ENCODE results near the gene HIVEP1. TPM values are rescaled to one million over a fixed set of nuclear protein-coding genes. Genes with fewer than 3 reads are reported as not detected.

Gene HIVEP1
- total and polyA plus RNA-seq, 2 of the 13 experiments (the other 11 are each of a cell fraction or from before 2014, with no cell fraction given) = 7.4 to 9.9 TPM

- TF ChIP-seq MXD3 (CRISPR knock-in tag; IDR thresholded peaks at IDR 0.05) (no peak), ZNF678 (CRISPR knock-in tag; IDR thresholded peaks at IDR 0.05) (no peak), ZUFSP (CRISPR knock-in tag; IDR thresholded peaks at IDR 0.05; ENCODE audit: borderline replicate concordance) (no peak), ZNF468 (CRISPR knock-in tag; IDR thresholded peaks at IDR 0.05) (no peak), YY1 (IDR thresholded peaks at IDR 0.05; ENCODE audit: insufficient read depth, insufficient replicate concordance, low read depth, low read length) (no peak), ZNF136 (CRISPR knock-in tag; IDR thresholded peaks at IDR 0.05; ENCODE audit: low read depth) (no peak), SMAD3 (CRISPR knock-in tag; IDR thresholded peaks at IDR 0.05) (no peak), FOXA3 (CRISPR knock-in tag; IDR thresholded peaks at IDR 0.05) (peak; percentile 65)
These were observed 46.6 kb upstream of the HIVEP1 start (continued) for GRCh38 chr6:11965499-11965898.

GRCh38 chr6:11968241-11968806 lies 43.8 kb upstream of the HIVEP1 start:
- in situ Hi-C loops (cut with HindIII; ENCODE audit: extremely low pct_ligation_motif_present, low pct_unique_long_range_greater_than_20kb) = no loop called here
- FAIRE-seq (no peak), DNase-seq (ENCODE audit: low spot score) (no peak), ATAC-seq (no peak)
- H3K36me3 ChIP-seq (replicated peaks in 1 of 2; ENCODE audit: control insufficient read depth in 1 of 2, insufficient read depth in 2 of 2, low read length in 2 of 2) = no peaks in the 10 kb centered on the region
- H3K79me2 ChIP-seq (ENCODE audit: insufficient read depth, low read length) = no peaks in the 10 kb centered on the region
- H3K9ac ChIP-seq (ENCODE audit: insufficient read depth, low read depth, low read length) = no peak overlapping the region
- no peak overlapping the region for H2AFZ ChIP-seq (ENCODE audit: low read length)
- H4K20me1 ChIP-seq (ENCODE audit: insufficient read depth, low read length) = no peaks in the 10 kb centered on the region
- H3K4me2 ChIP-seq (ENCODE audit: low read depth, low read length) = no peak overlapping the region
- no peaks in the 10 kb centered on the region for H3K27me3 ChIP-seq (ENCODE audit: control insufficient read depth in 1 of 2, insufficient read depth in 2 of 2, low read length in 2 of 2)
- peaks cover 10% of the 10 kb centered on the region for H3K4me1 ChIP-seq (ENCODE audit: insufficient read depth, low read length)
- intact Hi-C loops (cut with micrococcal nuclease; ENCODE audit: unreplicated experiment) = no loop called here
- BruUV-seq (replicated peaks) = no TSS peak
- no peaks in the 10 kb centered on the region for H3K9me3 ChIP-seq (ENCODE audit: low read length)
- H3K27ac ChIP-seq (ENCODE audit: extremely low read length, insufficient read depth, low read length) = no peak overlapping the region
- POLR2A ChIA-PET = no interaction called here
- H3K4me3 ChIP-seq (replicated peaks in 1 of 3; ENCODE audit: insufficient read depth in 1 of 3, low read depth in 2 of 3, low read length in 3 of 3) = no peak overlapping the region
- 55% methylated on average over 3 of the region's 3 CpGs for WGBS (ENCODE audit: low lambda C conversion rate)
- CTCF ChIA-PET (ENCODE audit: low intra/inter-chr PET ratio, low total read pairs) = no interaction called here
- TF ChIP-seq ZNF556 (CRISPR knock-in tag; IDR thresholded peaks at IDR 0.05; ENCODE audit: borderline replicate concordance) = no peak
- TF ChIP-seq ZNF770 (CRISPR knock-in tag; IDR thresholded peaks at IDR 0.05) = no peak
- no peak for TF ChIP-seq DRAP1 (CRISPR knock-in tag; IDR thresholded peaks at IDR 0.05)
- no peak for TF ChIP-seq TRAFD1 (CRISPR knock-in tag; IDR thresholded peaks at IDR 0.05; ENCODE audit: borderline replicate concordance)
- no peak for TF ChIP-seq ZNF232 (CRISPR knock-in tag; IDR thresholded peaks at IDR 0.05; ENCODE audit: borderline replicate concordance)
- TF ChIP-seq NFE2L1 (CRISPR knock-in tag; IDR thresholded peaks at IDR 0.05; ENCODE audit: borderline replicate concordance) = no peak
- no peak for TF ChIP-seq ZNF782 (CRISPR knock-in tag; IDR thresholded peaks at IDR 0.05; ENCODE audit: borderline replicate concordance)
- no peak for TF ChIP-seq SOX6 (IDR thresholded peaks at IDR 0.05)
- TF ChIP-seq SOX6 (CRISPR knock-in tag; IDR thresholded peaks at IDR 0.05) = no peak
- TF ChIP-seq HOXD1 (CRISPR knock-in tag; IDR thresholded peaks at IDR 0.05) = no peak

Data from HepG2 (cell line).